Measurements from ENCODE around the gene ADCY10. TPM values are rescaled to one million over a fixed set of nuclear protein-coding genes. Genes with fewer than 3 reads are reported as not detected.

ADCY10 gene
- total and polyA plus RNA-seq, 9 of the 15 experiments (the other 6 are each of a cell fraction or from before 2014, with no cell fraction given), result 0.08 to 0.86 (median 0.22) TPM

DNA sequence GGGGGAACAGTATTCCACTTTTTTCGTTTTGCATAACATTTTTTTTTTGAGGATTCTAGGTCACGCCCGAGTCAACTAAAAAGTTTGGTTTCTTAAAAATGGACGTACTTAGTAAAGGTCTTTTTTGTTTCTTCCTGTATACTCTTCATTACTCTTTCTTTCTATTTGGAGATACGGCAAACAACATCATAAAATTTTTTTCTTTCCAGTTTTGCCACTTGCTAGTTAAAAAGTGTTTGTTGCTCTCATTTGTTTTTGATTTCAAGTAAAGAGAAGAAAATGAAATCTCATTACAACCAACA is 23.7 kb upstream of the ADCY10 start (continued):
- TF ChIP-seq, protein P1, sequence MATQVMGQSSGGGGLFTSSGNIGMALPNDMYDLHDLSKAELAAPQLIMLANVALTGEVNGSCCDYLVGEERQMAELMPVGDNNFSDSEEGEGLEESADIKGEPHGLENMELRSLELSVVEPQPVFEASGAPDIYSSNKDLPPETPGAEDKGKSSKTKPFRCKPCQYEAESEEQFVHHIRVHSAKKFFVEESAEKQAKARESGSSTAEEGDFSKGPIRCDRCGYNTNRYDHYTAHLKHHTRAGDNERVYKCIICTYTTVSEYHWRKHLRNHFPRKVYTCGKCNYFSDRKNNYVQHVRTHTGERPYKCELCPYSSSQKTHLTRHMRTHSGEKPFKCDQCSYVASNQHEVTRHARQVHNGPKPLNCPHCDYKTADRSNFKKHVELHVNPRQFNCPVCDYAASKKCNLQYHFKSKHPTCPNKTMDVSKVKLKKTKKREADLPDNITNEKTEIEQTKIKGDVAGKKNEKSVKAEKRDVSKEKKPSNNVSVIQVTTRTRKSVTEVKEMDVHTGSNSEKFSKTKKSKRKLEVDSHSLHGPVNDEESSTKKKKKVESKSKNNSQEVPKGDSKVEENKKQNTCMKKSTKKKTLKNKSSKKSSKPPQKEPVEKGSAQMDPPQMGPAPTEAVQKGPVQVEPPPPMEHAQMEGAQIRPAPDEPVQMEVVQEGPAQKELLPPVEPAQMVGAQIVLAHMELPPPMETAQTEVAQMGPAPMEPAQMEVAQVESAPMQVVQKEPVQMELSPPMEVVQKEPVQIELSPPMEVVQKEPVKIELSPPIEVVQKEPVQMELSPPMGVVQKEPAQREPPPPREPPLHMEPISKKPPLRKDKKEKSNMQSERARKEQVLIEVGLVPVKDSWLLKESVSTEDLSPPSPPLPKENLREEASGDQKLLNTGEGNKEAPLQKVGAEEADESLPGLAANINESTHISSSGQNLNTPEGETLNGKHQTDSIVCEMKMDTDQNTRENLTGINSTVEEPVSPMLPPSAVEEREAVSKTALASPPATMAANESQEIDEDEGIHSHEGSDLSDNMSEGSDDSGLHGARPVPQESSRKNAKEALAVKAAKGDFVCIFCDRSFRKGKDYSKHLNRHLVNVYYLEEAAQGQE (IDR thresholded peaks at IDR 0.05; ENCODE audit: borderline replicate concordance), result no peak
- TF ChIP-seq, protein P1 (CRISPR knock-in tag; IDR thresholded peaks at IDR 0.05; ENCODE audit: low read depth), result no peak
- TF ChIP-seq, protein P2, sequence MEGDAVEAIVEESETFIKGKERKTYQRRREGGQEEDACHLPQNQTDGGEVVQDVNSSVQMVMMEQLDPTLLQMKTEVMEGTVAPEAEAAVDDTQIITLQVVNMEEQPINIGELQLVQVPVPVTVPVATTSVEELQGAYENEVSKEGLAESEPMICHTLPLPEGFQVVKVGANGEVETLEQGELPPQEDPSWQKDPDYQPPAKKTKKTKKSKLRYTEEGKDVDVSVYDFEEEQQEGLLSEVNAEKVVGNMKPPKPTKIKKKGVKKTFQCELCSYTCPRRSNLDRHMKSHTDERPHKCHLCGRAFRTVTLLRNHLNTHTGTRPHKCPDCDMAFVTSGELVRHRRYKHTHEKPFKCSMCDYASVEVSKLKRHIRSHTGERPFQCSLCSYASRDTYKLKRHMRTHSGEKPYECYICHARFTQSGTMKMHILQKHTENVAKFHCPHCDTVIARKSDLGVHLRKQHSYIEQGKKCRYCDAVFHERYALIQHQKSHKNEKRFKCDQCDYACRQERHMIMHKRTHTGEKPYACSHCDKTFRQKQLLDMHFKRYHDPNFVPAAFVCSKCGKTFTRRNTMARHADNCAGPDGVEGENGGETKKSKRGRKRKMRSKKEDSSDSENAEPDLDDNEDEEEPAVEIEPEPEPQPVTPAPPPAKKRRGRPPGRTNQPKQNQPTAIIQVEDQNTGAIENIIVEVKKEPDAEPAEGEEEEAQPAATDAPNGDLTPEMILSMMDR (IDR thresholded peaks at IDR 0.05 in 2 of 3, conservative IDR thresholded peaks at IDR 0.05 in 1 of 3; ENCODE audit: insufficient read depth in 2 of 3, low read depth in 1 of 3, low read length in 3 of 3), result no peak
- TF ChIP-seq, protein P3, sequence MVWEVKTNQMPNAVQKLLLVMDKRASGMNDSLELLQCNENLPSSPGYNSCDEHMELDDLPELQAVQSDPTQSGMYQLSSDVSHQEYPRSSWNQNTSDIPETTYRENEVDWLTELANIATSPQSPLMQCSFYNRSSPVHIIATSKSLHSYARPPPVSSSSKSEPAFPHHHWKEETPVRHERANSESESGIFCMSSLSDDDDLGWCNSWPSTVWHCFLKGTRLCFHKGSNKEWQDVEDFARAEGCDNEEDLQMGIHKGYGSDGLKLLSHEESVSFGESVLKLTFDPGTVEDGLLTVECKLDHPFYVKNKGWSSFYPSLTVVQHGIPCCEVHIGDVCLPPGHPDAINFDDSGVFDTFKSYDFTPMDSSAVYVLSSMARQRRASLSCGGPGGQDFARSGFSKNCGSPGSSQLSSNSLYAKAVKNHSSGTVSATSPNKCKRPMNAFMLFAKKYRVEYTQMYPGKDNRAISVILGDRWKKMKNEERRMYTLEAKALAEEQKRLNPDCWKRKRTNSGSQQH (CRISPR knock-in tag; IDR thresholded peaks at IDR 0.05), result no peak
- TF ChIP-seq POU5F1 (IDR thresholded peaks at IDR 0.05; ENCODE audit: borderline replicate concordance, low read depth, low read length, partially characterized antibody), result no peak
- no peak for TF ChIP-seq ZNF644 (tag; IDR thresholded peaks at IDR 0.05; ENCODE audit: low read depth)
- no peak for TF ChIP-seq ZNF695 (CRISPR knock-in tag; IDR thresholded peaks at IDR 0.05)
- TF ChIP-seq SRSF9 (IDR thresholded peaks at IDR 0.05; ENCODE audit: borderline replicate concordance, low read depth, low read length), result no peak
- no peak for TF ChIP-seq TEAD4 (IDR thresholded peaks at IDR 0.05; ENCODE audit: low read length)
- no peak for TF ChIP-seq TEAD4 (CRISPR knock-in tag; IDR thresholded peaks at IDR 0.05; ENCODE audit: borderline replicate concordance)
- no peak for TF ChIP-seq ZFP30 (CRISPR knock-in tag; IDR thresholded peaks at IDR 0.05; ENCODE audit: borderline replicate concordance)
- TF ChIP-seq HMG20B (CRISPR knock-in tag; IDR thresholded peaks at IDR 0.05), result no peak
- TF ChIP-seq, protein P4, sequence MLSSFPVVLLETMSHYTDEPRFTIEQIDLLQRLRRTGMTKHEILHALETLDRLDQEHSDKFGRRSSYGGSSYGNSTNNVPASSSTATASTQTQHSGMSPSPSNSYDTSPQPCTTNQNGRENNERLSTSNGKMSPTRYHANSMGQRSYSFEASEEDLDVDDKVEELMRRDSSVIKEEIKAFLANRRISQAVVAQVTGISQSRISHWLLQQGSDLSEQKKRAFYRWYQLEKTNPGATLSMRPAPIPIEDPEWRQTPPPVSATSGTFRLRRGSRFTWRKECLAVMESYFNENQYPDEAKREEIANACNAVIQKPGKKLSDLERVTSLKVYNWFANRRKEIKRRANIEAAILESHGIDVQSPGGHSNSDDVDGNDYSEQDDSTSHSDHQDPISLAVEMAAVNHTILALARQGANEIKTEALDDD (IDR thresholded peaks at IDR 0.05), result 0 out of 2 replicates have a peak, but pooled peaks have one; percentile 8
- no peak for TF ChIP-seq DPF2 (IDR thresholded peaks at IDR 0.05)
- TF ChIP-seq ZNF311 (CRISPR knock-in tag; IDR thresholded peaks at IDR 0.05), result no peak
- no peak for TF ChIP-seq SP1 (CRISPR knock-in tag; IDR thresholded peaks at IDR 0.05)
- no peak for TF ChIP-seq LARP7 (IDR thresholded peaks at IDR 0.05)
